Measurements from ENCODE around the gene EEFSEC. TPM values are rescaled to one million over a fixed set of nuclear protein-coding genes. Genes with fewer than 3 reads are reported as not detected.

EEFSEC gene
- total RNA-seq, 3 donors from 2014 or later = 13.9 to 28.2 (median 19.8) TPM

- H3K9me3 ChIP-seq = no peaks in the 10 kb centered on the region
- H3K27me3 ChIP-seq = no peaks in the 10 kb centered on the region
- TF ChIP-seq POLR2AphosphoS5 (IDR thresholded peaks at IDR 0.05) = no peak
- intact Hi-C loops (cut with DNase I; ENCODE audit: low total_unique reads) = no loop called here
- DNase-seq (ENCODE audit: low spot score in 2 of 2) = no peak
- no peaks in the 10 kb centered on the region for H3K4me1 ChIP-seq
- H3K4me3 ChIP-seq = no peak overlapping the region
- no peaks in the 10 kb centered on the region for H3K36me3 ChIP-seq
- no peak overlapping the region for H3K27ac ChIP-seq
Measured at GRCh38 chr3:128455786-128456748, 302.8 kb downstream of the EEFSEC start.

GRCh38 chr3:128456776-128457715 lies 303.8 kb downstream of the EEFSEC start:
- DNase-seq (ENCODE audit: low spot score in 2 of 2) = no peak
- Histone ChIP-seq H3K4me1 (no peaks in the 10 kb centered on the region), H3K27ac (no peak overlapping the region), H3K27me3 (no peaks in the 10 kb centered on the region), H3K4me3 (no peak overlapping the region), H3K9me3 (no peaks in the 10 kb centered on the region), H3K36me3 (no peaks in the 10 kb centered on the region)
- no peak for TF ChIP-seq POLR2AphosphoS5 (IDR thresholded peaks at IDR 0.05)
- no peak for TF ChIP-seq CTCF (IDR thresholded peaks at IDR 0.05)
- TF ChIP-seq POLR2A (IDR thresholded peaks at IDR 0.05) = no peak
- intact Hi-C loops (cut with DNase I; ENCODE audit: low total_unique reads) = no loop called here

GRCh38 chr3:128457937-128458336 lies 304.7 kb downstream of the EEFSEC start:
- TF ChIP-seq CTCF (IDR thresholded peaks at IDR 0.05) (no peak), POLR2A (IDR thresholded peaks at IDR 0.05) (no peak), POLR2AphosphoS5 (IDR thresholded peaks at IDR 0.05) (no peak)
- no peak for DNase-seq (ENCODE audit: low spot score in 2 of 2)
- H3K36me3 ChIP-seq = no peaks in the 10 kb centered on the region
- H3K9me3 ChIP-seq = no peaks in the 10 kb centered on the region
- no peak overlapping the region for H3K4me3 ChIP-seq
- intact Hi-C loops (cut with DNase I; ENCODE audit: low total_unique reads) = no loop called here
- H3K27me3 ChIP-seq = no peaks in the 10 kb centered on the region
- no peak overlapping the region for H3K27ac ChIP-seq
- no peaks in the 10 kb centered on the region for H3K4me1 ChIP-seq

Other genes starting within 250 kb of the EEFSEC start
- gene KBTBD12, start 238.2 kb upstream of the EEFSEC start, total RNA-seq = under 1 TPM in 2 of 3 donors, not detected in 1; 0.32 to 0.73 TPM
- gene SEC61A1, start 101.0 kb upstream of the EEFSEC start, total RNA-seq = 100 to 1,000 TPM; 105 to 166 (median 142) TPM
- 10 to 100 TPM; 17.8 to 50.5 (median 36.0) TPM for gene RUVBL1, start 29.7 kb upstream of the EEFSEC start, total RNA-seq

All from breast epithelium (tissue), 4 donors.